HG03558 (cell line): ENCODE measurements around the gene PLSCR5.

Source experiments
- ATAC-seq: cut with Tn5 transposase; IDR thresholded peaks from one replicate; pipeline ENCODE4 v1.9.1; 2021; ENCODE audit warnings: moderate number of reproducible peaks; ENCODE audit not compliant: unreplicated experiment; ENCODE audit errors: extremely low read depth

PLSCR5 gene

GRCh38 chr3:146589899-146590508, 15.1 kb downstream of the PLSCR5 start:
- ATAC-seq = peak; percentile 53

GRCh38 chr3:146585156-146585555, 20.0 kb downstream of the PLSCR5 start:
- no peak for ATAC-seq

- ATAC-seq = no peak
Observed at GRCh38 chr3:146581951-146582467, 23.1 kb downstream of the PLSCR5 start.

GRCh38 chr3:146581080-146581601, 24.0 kb downstream of the PLSCR5 start:
- ATAC-seq = no peak

- ATAC-seq = peak; percentile 50
Observed at GRCh38 chr3:146577662-146578061, 27.5 kb downstream of the PLSCR5 start.

GRCh38 chr3:146575636-146576035, 29.5 kb downstream of the PLSCR5 start:
- ATAC-seq = no peak

GRCh38 chr3:146574173-146574572, 31.0 kb downstream of the PLSCR5 start:
- ATAC-seq = no peak

- ATAC-seq = no peak
Observed at GRCh38 chr3:146569314-146569713, 35.8 kb downstream of the PLSCR5 start.

- no peak for ATAC-seq
Observed at GRCh38 chr3:146566138-146566537, 39.0 kb downstream of the PLSCR5 start.

- ATAC-seq = no peak
Observed at GRCh38 chr3:146561879-146562278, 43.3 kb downstream of the PLSCR5 start.

GRCh38 chr3:146561463-146561862, 43.7 kb downstream of the PLSCR5 start:
- ATAC-seq = no peak

- ATAC-seq = no peak
Observed at GRCh38 chr3:146560678-146561077, 44.5 kb downstream of the PLSCR5 start.

GRCh38 chr3:146559388-146559787, 45.8 kb downstream of the PLSCR5 start:
- ATAC-seq = no peak

- no peak for ATAC-seq
Observed at GRCh38 chr3:146558781-146559180, 46.4 kb downstream of the PLSCR5 start.

GRCh38 chr3:146557745-146558144, 47.4 kb downstream of the PLSCR5 start:
- ATAC-seq = no peak

GRCh38 chr3:146555311-146555710, 49.8 kb downstream of the PLSCR5 start:
- ATAC-seq = no peak

- no peak for ATAC-seq
Observed at GRCh38 chr3:146554151-146554760, 50.9 kb downstream of the PLSCR5 start.

- peak; percentile 85 for ATAC-seq
Observed at GRCh38 chr3:146550743-146551510, 54.2 kb downstream of the PLSCR5 start.

GRCh38 chr3:146550070-146550615, 55.0 kb downstream of the PLSCR5 start:
- no peak for ATAC-seq

- no peak for ATAC-seq
Observed at GRCh38 chr3:146547235-146547835, 57.8 kb downstream of the PLSCR5 start.
